Heart right ventricle (tissue), 16 donors: ENCODE results near the gene GPC3. TPM values are rescaled to one million over a fixed set of nuclear protein-coding genes. Genes with fewer than 3 reads are reported as not detected.

Source experiments
- ATAC-seq, 8 donors: fragments of 200-7000 bp; cut with Tn5 transposase; one replicate each; pipeline ENCODE4 v1.9.1; 2020; ENCODE audit warnings: mild to moderate bottlenecking in 8 of 8, moderate library complexity in 8 of 8, moderate number of reproducible peaks in 1 of 8
- DNase-seq, 2 donors: peaks; one replicate each; pipeline ENCODE4 v3.0.0-alpha.2; 2020
- H3K27ac ChIP-seq, 10 donors: fragments of 200-600 bp; sonication (generic) in 2 of 10; one replicate each; pipeline versions ENCODE4 v1.5.0 to v1.8.0; 2020 to 2022; ENCODE audit warnings: mild to moderate bottlenecking in 3 of 10
- H3K27me3 ChIP-seq, 7 donors: fragments of 200-600 bp; one replicate each; pipeline ENCODE4 v1.8.0; 2021 to 2022; ENCODE audit warnings: mild to moderate bottlenecking in 2 of 7
- H3K36me3 ChIP-seq, 9 donors: fragments of 200-600 bp; sonication (generic) in 1 of 9; one replicate each; pipeline versions ENCODE4 v1.5.0 to v1.8.0; 2020 to 2022; ENCODE audit warnings: mild to moderate bottlenecking in 2 of 9
- H3K4me1 ChIP-seq, 9 donors: fragments of 200-600 bp; sonication (generic) in 1 of 9; one replicate each; pipeline versions ENCODE4 v1.5.0 to v1.8.0; 2020 to 2022; ENCODE audit warnings: mild to moderate bottlenecking in 4 of 9
- H3K4me3 ChIP-seq, 10 donors: fragments of 200-600 bp; sonication (generic) in 2 of 10; one replicate each; pipeline versions ENCODE4 v1.5.0 to v1.8.0; 2020 to 2022; ENCODE audit warnings: mild to moderate bottlenecking in 7 of 10, moderate library complexity in 2 of 10
- H3K9me3 ChIP-seq, 11 donors: fragments of 200-600 bp in 10 of 11; sonication (generic) in 2 of 11; one replicate each; pipeline versions ENCODE4 v1.5.0 to v1.8.0; 2013 to 2022; ENCODE audit warnings: mild to moderate bottlenecking in 2 of 11, control low read depth in 1 of 11, moderate library complexity in 1 of 11
- CTCF ChIP-seq, 9 donors: fragments of 200-600 bp; sonication (generic) in 2 of 9; IDR thresholded peaks; one replicate each; pipeline versions ENCODE4 v1.5.0 to v1.8.0; 2021 to 2022; ENCODE audit warnings: antibody characterized with exemption in 9 of 9, mild to moderate bottlenecking in 5 of 9, moderate library complexity in 1 of 9
- WGBS, 2 donors: extraction: QIAGEN DNeasy Blood & Tissue Kit; methylation state at CpG; one replicate each; pipeline ENCODE4 v1.1.7; 2013; ENCODE audit warnings: inconsistent platforms in 1 of 2; 5-methylcytosine and 5-hydroxymethylcytosine counted together
- intact Hi-C, 10 donors: fragments of 100-400 bp; cut with DNase I; formaldehyde crosslinking; loops; one replicate each; pipeline versions ENCODE4 v1.11.1 to v1.14.2; 2022
- polyA plus RNA-seq, 2 donors: library from polyadenylated mRNA; stranded (reverse); fragments of 200-250 nt; gene quantifications; one replicate each; pipeline ENCODE4 v1.2.3, GENCODE V29; 2013
- total RNA-seq, 10 donors: library from RNA; stranded (reverse); fragmentation: NEBNext Ultra II Directional in 3 of 10; extraction: Animal tissue kit (Norgen Biotek cat#: 25700) in 3 of 10; gene quantifications; one replicate each; pipeline versions ENCODE4 v1.2.1 to v1.2.4, GENCODE V29; 2021 to 2023
- donor health status: Arrhythmogenic right ventricular cardiomyopathy.
- donor health status: ischemic (EF 13 %, LVEDD 7.1; RV severe dilation, severe dysfunction).
- donor health status: healthy with polysubstance abuse.
- donor health status: DM: no; HTN: yes; CAD: no.
- donor health status: DM: no; HTN: no; CAD: no.
- donor health status: ischemic (EF 25% LVEDD 6.9; RV normal size, moderate dysfunction).
- donor health status: ischemic (EF 25% LVEDD 5.7; RV mildly dilated, moderate dysfunction).
- donor health status: healthy.
- donor health status: DM: yes; HTN: yes; CAD: no.
- donor health status: Ischemic cardiomyopathy.
- donor health status: ischemic (EF 35%, LVEDD 5.7; RV mildly dilated, moderate dysfunction).
- donor health status: nonischemic (EF 11% LVEDD 7.7; RV severe dilation, severe dysfunction).
- donor health status: DM: yes; HTN: yes; CAD: no.
- donor health status: PGD.
- donor health status: ischemic (EF 29% LVEDD 5.4; RV normal size, mild dysfunction).
- donor health status: nonischemic (EF 23%, LVEDD 6.1; RV moderate dilation, normal function).

GPC3 gene
- total and polyA plus RNA-seq, 12 donors, result 0.66 to 5.6 (median 3.4) TPM

- intact Hi-C loops, result no loop called here
- no peak for ATAC-seq
- H3K36me3 ChIP-seq, result no peaks in the 10 kb centered on the region
- H3K27me3 ChIP-seq, result peaks cover 0 to 6% (median 0%) of the 10 kb centered on the region in 7 donors
- no peak overlapping the region for H3K4me3 ChIP-seq
- no peak for DNase-seq
- TF ChIP-seq CTCF (IDR thresholded peaks at IDR 0.05), result no peak
- peaks cover 0 to 17% (median 0%) of the 10 kb centered on the region in 9 donors for H3K4me1 ChIP-seq
- H3K27ac ChIP-seq, result no peak overlapping the region
- H3K9me3 ChIP-seq, result peaks cover 0 to 23% (median 7%) of the 10 kb centered on the region in 11 donors
- WGBS, 2 donors, result 86 to 90% methylated on average over 1 of the region's 1 CpG
Observed at GRCh38 chrX:133611676-133612075, 373.7 kb downstream of the GPC3 start.

GRCh38 chrX:133610056-133610455 is 375.3 kb downstream of the GPC3 start:
- Histone ChIP-seq H3K27me3 (peaks cover 0 to 10% (median 0%) of the 10 kb centered on the region in 7 donors), H3K27ac (no peak overlapping the region), H3K4me1 (peaks cover 0 to 17% (median 0%) of the 10 kb centered on the region in 9 donors), H3K9me3 (peaks cover 0 to 21% (median 4%) of the 10 kb centered on the region in 11 donors), H3K36me3 (no peaks in the 10 kb centered on the region), H3K4me3 (no peak overlapping the region)
- DNase-seq, result no peak
- intact Hi-C loops, result no loop called here
- whole genome bisulfite sequencing, 2 donors, result 91 to 100% methylated on average over 1 of the region's 1 CpG
- TF ChIP-seq CTCF (IDR thresholded peaks at IDR 0.05), result no peak
- ATAC-seq, result no peak

GRCh38 chrX:133609166-133609565 is 376.2 kb downstream of the GPC3 start:
- Histone ChIP-seq H3K4me3 (no peak overlapping the region), H3K27ac (no peak overlapping the region), H3K4me1 (peaks cover 0 to 17% (median 0%) of the 10 kb centered on the region in 9 donors), H3K36me3 (no peaks in the 10 kb centered on the region), H3K9me3 (peaks cover 0 to 13% (median 0%) of the 10 kb centered on the region in 11 donors), H3K27me3 (peaks cover 0 to 14% (median 0%) of the 10 kb centered on the region in 7 donors)
- 88 to 90% methylated on average over 4 of the region's 4 CpGs for WGBS, 2 donors
- intact Hi-C loops, result no loop called here
- no peak for ATAC-seq
- DNase-seq, result no peak
- TF ChIP-seq CTCF (IDR thresholded peaks at IDR 0.05), result no peak

- Histone ChIP-seq H3K4me1 (peaks cover 0 to 17% (median 0%) of the 10 kb centered on the region in 9 donors), H3K27me3 (peaks cover 0 to 21% (median 0%) of the 10 kb centered on the region in 7 donors), H3K9me3 (peaks cover 0 to 5% (median 0%) of the 10 kb centered on the region in 11 donors), H3K4me3 (no peak overlapping the region), H3K27ac (peak overlapping the region in 1 of 10 donors; percentile 21), H3K36me3 (no peaks in the 10 kb centered on the region)
- ATAC-seq (no peak), DNase-seq (no peak)
- 38 to 55% methylated on average over 2 of the region's 2 CpGs for WGBS, 2 donors
- no peak for TF ChIP-seq CTCF (IDR thresholded peaks at IDR 0.05)
- intact Hi-C loops, result no loop called here
Observed at GRCh38 chrX:133608406-133608805, 377.0 kb downstream of the GPC3 start.
